Spleen (tissue), 7 donors: ENCODE data around the gene RANBP17.

Experiments used
- CTCF ChIP-seq, 11 experiments: fragments of 200-600 bp in 7 of 11; fragments of 450-650 bp in 4 of 11; sonication (generic) in 4 of 11; IDR thresholded peaks in 8 of 11; conservative IDR thresholded peaks in 3 of 11; 1 replicate in 7 of 11; 2 replicates in 4 of 11; pipeline versions ENCODE4 v1.4.0 to v1.8.0; 2016 to 2021; ENCODE audit warnings: antibody characterized with exemption in 11 of 11, inconsistent platforms in 4 of 11, mild to moderate bottlenecking in 1 of 11
- POLR2A ChIP-seq, 3 donors: fragments of 450-650 bp; IDR thresholded peaks; one replicate each; pipeline ENCODE4 v1.5.1; 2017; ENCODE audit warnings: antibody characterized with exemption in 3 of 3, mild to moderate bottlenecking in 1 of 3
- POLR2AphosphoS5 ChIP-seq, 3 donors: sonication (generic); formaldehyde crosslinking; IDR thresholded peaks; one replicate each; pipeline ENCODE4 v1.5.1; 2017; ENCODE audit warnings: antibody characterized with exemption in 3 of 3
- donor health status: DM: no; HTN: no; CAD: no; lungs with moderate emphysema.
- donor health status: DM: no; HTN: no; CAD: no.
- donor health status: DM: no; HTN: no; CAD: no.

- TF ChIP-seq POLR2AphosphoS5 (IDR thresholded peaks at IDR 0.05) (no peak), POLR2A (IDR thresholded peaks at IDR 0.05) (no peak), CTCF (IDR thresholded peaks at IDR 0.05 in 8 of 11, conservative IDR thresholded peaks at IDR 0.05 in 3 of 11) (no peak)
Measured at GRCh38 chr5:171031977-171032376, 170.2 kb downstream of the RANBP17 start.
